Common myeloid progenitor, CD34-positive (primary cell): ENCODE results near the gene MUSK.

Source experiments
- CTCF ChIA-PET: fragments of 350-600 bp; sonication (Branson Sonifier 250); formaldehyde crosslinking; loops from one replicate; lab custom pipeline; 2021; ENCODE audit warnings: antibody characterized with exemption; lab: Charles Lee
- POLR2A ChIA-PET: fragments of 350-600 bp; sonication (Branson Sonifier 250); formaldehyde crosslinking; loops from one replicate; lab custom pipeline; 2021; ENCODE audit warnings: antibody characterized with exemption; lab: Charles Lee
- DNase-seq, 3 donors: peaks; one replicate each; pipeline versions ENCODE4 v3.0.0 to v3.0.0-alpha.2; 2013
- H3K27ac ChIP-seq, 2 experiments: 1 replicate in 1 of 2; 2 replicates in 1 of 2; pipeline ENCODE4 v1.7.0; 2013; ENCODE audit warnings: inconsistent platforms in 2 of 2, low read length in 2 of 2, mild to moderate bottlenecking in 2 of 2, low read depth in 1 of 2, moderate library complexity in 1 of 2; ENCODE audit not compliant: severe bottlenecking in 2 of 2, insufficient read depth in 1 of 2, poor library complexity in 1 of 2
- H3K27me3 ChIP-seq, 5 experiments: replicated peaks in 2 of 5; 1 replicate in 3 of 5; 2 replicates in 2 of 5; pipeline versions ENCODE4 v1.6.1 to v1.7.0; 2013; ENCODE audit warnings: low read length in 4 of 5, mild to moderate bottlenecking in 2 of 5, moderate library complexity in 2 of 5, inconsistent platforms in 1 of 5; ENCODE audit not compliant: insufficient read depth in 5 of 5, control insufficient read depth in 4 of 5
- H3K36me3 ChIP-seq, 4 experiments: 1 replicate in 2 of 4; 2 replicates in 2 of 4; pipeline versions ENCODE4 v1.6.1 to v1.7.0; 2013; ENCODE audit warnings: low read length in 3 of 4, control low read depth in 1 of 4, mild to moderate bottlenecking in 1 of 4; ENCODE audit not compliant: control insufficient read depth in 4 of 4, insufficient read depth in 4 of 4
- H3K4me1 ChIP-seq, 4 experiments: 1 replicate in 3 of 4; 2 replicates in 1 of 4; pipeline versions ENCODE4 v1.6.1 to v1.7.1; 2013; ENCODE audit warnings: low read length in 3 of 4, mild to moderate bottlenecking in 3 of 4, control low read depth in 1 of 4, inconsistent platforms in 1 of 4, moderate library complexity in 1 of 4; ENCODE audit not compliant: control insufficient read depth in 4 of 4, insufficient read depth in 4 of 4; ENCODE audit errors: control extremely low read depth in 1 of 4
- H3K4me3 ChIP-seq, 7 experiments: 1 replicate in 4 of 7; 2 replicates in 3 of 7; pipeline versions ENCODE4 v1.5.1 to v1.7.0; 2013; ENCODE audit warnings: mild to moderate bottlenecking in 7 of 7, low read length in 6 of 7, moderate library complexity in 6 of 7, inconsistent platforms in 2 of 7, low read depth in 2 of 7, control low read depth in 1 of 7; ENCODE audit not compliant: insufficient read depth in 4 of 7, control insufficient read depth in 1 of 7; ENCODE audit errors: extremely low read depth in 1 of 7
- H3K9me3 ChIP-seq, 5 experiments: 1 replicate in 4 of 5; 2 replicates in 1 of 5; pipeline versions ENCODE4 v1.6.1 to v1.7.1; 2013; ENCODE audit warnings: low read length in 4 of 5, mild to moderate bottlenecking in 2 of 5, inconsistent platforms in 1 of 5, low read depth in 1 of 5, moderate library complexity in 1 of 5; ENCODE audit not compliant: control insufficient read depth in 4 of 5, insufficient read depth in 2 of 5; ENCODE audit errors: control extremely low read depth in 1 of 5
- WGBS: methylation state at CpG from one replicate; pipeline ENCODE4 v1.1.5; 2013; ENCODE audit not compliant: insufficient coverage; 5-methylcytosine and 5-hydroxymethylcytosine counted together

The MUSK gene

GRCh38 chr9:110746211-110746930 lies 77.8 kb downstream of the MUSK start:
- Histone ChIP-seq H3K27me3 (no peaks in the 10 kb centered on the region), H3K36me3 (peaks cover 0 to 2% (median 0%) of the 10 kb centered on the region in 4 experiments), H3K9me3 (peaks cover 0 to 2% (median 0%) of the 10 kb centered on the region in 5 experiments), H3K27ac (no peak overlapping the region), H3K4me1 (no peaks in the 10 kb centered on the region), H3K4me3 (no peak overlapping the region)
- DNase-seq = no peak
- WGBS = 78% methylated on average over 2 of the region's 4 CpGs
- CTCF ChIA-PET = no interaction called here
- POLR2A ChIA-PET = no interaction called here

GRCh38 chr9:110748251-110748893 lies 79.8 kb downstream of the MUSK start:
- H3K27ac ChIP-seq = no peak overlapping the region
- H3K4me3 ChIP-seq = no peak overlapping the region
- peaks cover 0 to 2% (median 0%) of the 10 kb centered on the region in 4 experiments for H3K36me3 ChIP-seq
- DNase-seq = no peak
- CTCF ChIA-PET = no interaction called here
- WGBS = 91% methylated on average over 4 of the region's 5 CpGs
- H3K4me1 ChIP-seq = no peaks in the 10 kb centered on the region
- peaks cover 0 to 2% (median 0%) of the 10 kb centered on the region in 5 experiments for H3K9me3 ChIP-seq
- POLR2A ChIA-PET = no interaction called here
- no peaks in the 10 kb centered on the region for H3K27me3 ChIP-seq

GRCh38 chr9:110750272-110750671 lies 81.7 kb downstream of the MUSK start:
- H3K36me3 ChIP-seq = peaks cover 0 to 2% (median 0%) of the 10 kb centered on the region in 4 experiments
- 83% methylated on average over 1 of the region's 1 CpG for WGBS
- H3K27ac ChIP-seq = no peak overlapping the region
- DNase-seq = no peak
- POLR2A ChIA-PET = no interaction called here
- H3K27me3 ChIP-seq = no peaks in the 10 kb centered on the region
- H3K9me3 ChIP-seq = peaks cover 0 to 2% (median 0%) of the 10 kb centered on the region in 5 experiments
- CTCF ChIA-PET = no interaction called here
- H3K4me1 ChIP-seq = no peaks in the 10 kb centered on the region
- H3K4me3 ChIP-seq = no peak overlapping the region

GRCh38 chr9:110751971-110752370 lies 83.4 kb downstream of the MUSK start:
- no peak overlapping the region for H3K4me3 ChIP-seq
- no peaks in the 10 kb centered on the region for H3K4me1 ChIP-seq
- ChIA-PET POLR2A (no interaction called here), CTCF (no interaction called here)
- H3K36me3 ChIP-seq = peaks cover 0 to 2% (median 0%) of the 10 kb centered on the region in 4 experiments
- 100% methylated on average over 2 of the region's 4 CpGs for WGBS
- H3K9me3 ChIP-seq = peaks cover 0 to under 1% (median 0%) of the 10 kb centered on the region in 5 experiments
- H3K27ac ChIP-seq = no peak overlapping the region
- H3K27me3 ChIP-seq = no peaks in the 10 kb centered on the region
- DNase-seq = no peak

- ChIA-PET CTCF (interaction anchor here (0.7 kb wide), 1 partner anchor 73 kb away, joined by 4 read pairs; no protein-coding TSS in a partner anchor), POLR2A (no interaction called here)
- Histone ChIP-seq H3K36me3 (peaks cover 0 to 2% (median 0%) of the 10 kb centered on the region in 4 experiments), H3K4me1 (no peaks in the 10 kb centered on the region), H3K9me3 (no peaks in the 10 kb centered on the region), H3K27me3 (no peaks in the 10 kb centered on the region), H3K4me3 (no peak overlapping the region), H3K27ac (no peak overlapping the region)
- peak in 2 of 3 donors; percentile 6 to 21 for DNase-seq
- WGBS = 100% methylated on average over 2 of the region's 2 CpGs
Observed at GRCh38 chr9:110752766-110753165, 84.2 kb downstream of the MUSK start.

GRCh38 chr9:110753731-110754231 lies 85.2 kb downstream of the MUSK start:
- DNase-seq = no peak
- H3K4me1 ChIP-seq = no peaks in the 10 kb centered on the region
- no CpG with 5 or more reads among the region's 1 CpG for WGBS
- H3K4me3 ChIP-seq = no peak overlapping the region
- H3K27me3 ChIP-seq = no peaks in the 10 kb centered on the region
- H3K27ac ChIP-seq = no peak overlapping the region
- ChIA-PET CTCF (no interaction called here), POLR2A (interaction anchor here (0.6 kb wide), 1 partner anchor 10 kb away, joined by 5 read pairs; no protein-coding TSS in a partner anchor)
- no peaks in the 10 kb centered on the region for H3K9me3 ChIP-seq
- peaks cover 0 to 2% (median 0%) of the 10 kb centered on the region in 4 experiments for H3K36me3 ChIP-seq

- Histone ChIP-seq H3K27me3 (no peaks in the 10 kb centered on the region), H3K36me3 (peaks cover 0 to 2% (median 0%) of the 10 kb centered on the region in 4 experiments), H3K4me3 (no peak overlapping the region), H3K27ac (no peak overlapping the region), H3K9me3 (no peaks in the 10 kb centered on the region), H3K4me1 (no peaks in the 10 kb centered on the region)
- no peak for DNase-seq
- ChIA-PET POLR2A (no interaction called here), CTCF (no interaction called here)
Observed at GRCh38 chr9:110755179-110755578, 86.6 kb downstream of the MUSK start.
